HCT116 (cell line): ENCODE data around the gene EID1. TPM values are rescaled to one million over a fixed set of nuclear protein-coding genes. Genes with fewer than 3 reads are reported as not detected.

Experiments used
- ATAC-seq: fragments of 200-7000 bp; cut with Tn5 transposase; 2 replicates; pipeline ENCODE4 v1.9.1; 2020; ENCODE audit warnings: mild to moderate bottlenecking, moderate library complexity
- BruUV-seq: library from RNA; stranded (reverse); fragments of 400-500 nt; replicated peaks from 2 replicates; lab custom pipeline; 2021; lab: Mats Ljungman, UMichigan
- CTCF ChIA-PET: fragments of 300-600 bp; sonication (Branson Sonifier 250); formaldehyde crosslinking; loops from one replicate; lab custom pipeline; 2021; ENCODE audit warnings: antibody characterized with exemption; lab: Charles Lee
- POLR2A ChIA-PET: fragments of 300-600, 350-600 bp; sonication (Branson Sonifier 250); formaldehyde crosslinking; loops from one replicate; lab custom pipeline; 2021; ENCODE audit warnings: antibody characterized with exemption; lab: Charles Lee
- RAD21 ChIA-PET, 2 experiments: fragments of 300-600 bp; sonication (Branson Sonifier 250); formaldehyde crosslinking; loops; one replicate each; lab custom pipeline; 2023; ENCODE audit warnings: low total read pairs in 2 of 2; ENCODE audit not compliant: uncharacterized antibody in 2 of 2, unreplicated experiment in 2 of 2, low non-redundant PET in 1 of 2; lab: Charles Lee
- DNase-seq: peaks from one replicate; pipeline ENCODE4 v3.0.0-alpha.2; 2010; ENCODE audit warnings: low read depth, low spot score
- H2AFZ ChIP-seq: fragments of 200-600 bp; shearing (Covaris generic), sonication (generic); 2 replicates; pipeline ENCODE4 v1.6.1; 2017; ENCODE audit warnings: low read depth, mixed run types, mixed read lengths, antibody characterized with exemption, low read length; ENCODE audit not compliant: poor library complexity, severe bottlenecking
- H3K27ac ChIP-seq: 2 replicates; pipeline ENCODE4 v1.5.1; 2012; ENCODE audit warnings: low read depth, low read length
- H3K27me3 ChIP-seq: fragments of 200-600 bp; sonication (generic); 2 replicates; pipeline ENCODE4 v1.6.1; 2016; ENCODE audit warnings: mixed run types, low read length, mixed read lengths; ENCODE audit not compliant: insufficient read depth
- H3K36me3 ChIP-seq, 2 experiments: fragments of 200-500 bp in 1 of 2; fragments of 200-600 bp in 1 of 2; sonication (Bioruptor generic) in 1 of 2; sonication (generic) in 1 of 2; 2 replicates each; pipeline versions ENCODE4 v1.5.1 to v1.6.1; 2014 to 2016; ENCODE audit warnings: low read length in 2 of 2, inconsistent platforms in 1 of 2, mixed read lengths in 1 of 2, mixed run types in 1 of 2; ENCODE audit not compliant: insufficient read depth in 2 of 2, control insufficient read depth in 1 of 2
- H3K4me1 ChIP-seq, 2 experiments: fragments of 200-600 bp in 1 of 2; sonication (generic) in 1 of 2; 2 replicates each; pipeline versions ENCODE4 v1.5.1 to v1.6.1; 2012 to 2017; ENCODE audit warnings: low read length in 2 of 2, inconsistent platforms in 1 of 2, mild to moderate bottlenecking in 1 of 2, mixed read lengths in 1 of 2, mixed run types in 1 of 2, moderate library complexity in 1 of 2; ENCODE audit not compliant: insufficient read depth in 2 of 2, control insufficient read depth in 1 of 2
- H3K4me2 ChIP-seq: fragments of 200-600 bp; sonication (generic); 2 replicates; pipeline ENCODE4 v1.6.1; 2017; ENCODE audit warnings: mixed run types, low read length, mixed read lengths
- H3K4me3 ChIP-seq, 2 experiments: fragments of 200-600 bp in 1 of 2; sonication (generic) in 1 of 2; replicated peaks in 1 of 2; 2 replicates each; pipeline ENCODE4 v1.5.1; 2011 to 2016; ENCODE audit warnings: low read length in 2 of 2, control low read depth in 1 of 2, low read depth in 1 of 2, mild to moderate bottlenecking in 1 of 2, mixed read lengths in 1 of 2, mixed run types in 1 of 2
- H3K79me2 ChIP-seq: fragments of 200-600 bp; sonication (generic); 2 replicates; pipeline ENCODE4 v1.6.1; 2017; ENCODE audit warnings: mild to moderate bottlenecking, mixed run types, low read length, moderate library complexity, mixed read lengths; ENCODE audit not compliant: insufficient read depth
- H3K9ac ChIP-seq: fragments of 200-600 bp; sonication (generic); 2 replicates; pipeline ENCODE4 v1.6.1; 2016; ENCODE audit warnings: low read length, mixed read lengths
- H3K9me2 ChIP-seq: fragments of 200-600 bp; sonication (generic), shearing (Covaris generic); 2 replicates; pipeline ENCODE4 v1.6.1; 2017; ENCODE audit warnings: mixed run types, mild to moderate bottlenecking, moderate library complexity; ENCODE audit not compliant: insufficient read depth
- H3K9me3 ChIP-seq, 2 experiments: fragments of 200-500 bp in 1 of 2; fragments of 200-600 bp in 1 of 2; sonication (Bioruptor generic) in 1 of 2; sonication (generic) in 1 of 2; 2 replicates each; pipeline ENCODE4 v1.6.1; 2014 to 2017; ENCODE audit warnings: low read length in 2 of 2, mixed read lengths in 2 of 2, inconsistent platforms in 1 of 2, low read depth in 1 of 2, mild to moderate bottlenecking in 1 of 2, mixed run types in 1 of 2, moderate library complexity in 1 of 2; ENCODE audit not compliant: control insufficient read depth in 1 of 2, insufficient read depth in 1 of 2
- H4K20me1 ChIP-seq: fragments of 200-600 bp; sonication (generic), shearing (Covaris generic); 2 replicates; pipeline ENCODE4 v1.6.1; 2017; ENCODE audit warnings: mixed run types, mild to moderate bottlenecking, moderate library complexity; ENCODE audit not compliant: insufficient read depth
- ATF3 ChIP-seq: IDR thresholded peaks from 2 replicates; pipeline ENCODE4 v1.6.1; 2012
- CEBPB ChIP-seq: IDR thresholded peaks from 2 replicates; pipeline ENCODE4 v1.6.1; 2012; ENCODE audit warnings: low read depth
- CTCF ChIP-seq, 3 experiments: fragments of 200-600 bp in 1 of 3; sonication (generic) in 1 of 3; IDR thresholded peaks in 2 of 3; conservative IDR thresholded peaks in 1 of 3; 2 replicates each; pipeline ENCODE4 v1.5.1; 2012 to 2017; ENCODE audit warnings: low read depth in 2 of 3, low read length in 2 of 3, antibody characterized with exemption in 1 of 3, borderline replicate concordance in 1 of 3, control low read depth in 1 of 3, mild to moderate bottlenecking in 1 of 3, mixed read lengths in 1 of 3, mixed run types in 1 of 3, moderate library complexity in 1 of 3; ENCODE audit not compliant: insufficient read depth in 1 of 3
- EGR1 ChIP-seq: IDR thresholded peaks from 2 replicates; pipeline ENCODE4 v1.6.1; 2012; ENCODE audit warnings: low read depth
- ELF1 ChIP-seq: IDR thresholded peaks from 2 replicates; pipeline ENCODE4 v1.6.1; 2012; ENCODE audit warnings: low read depth, borderline replicate concordance
- EZH2phosphoT487 ChIP-seq: fragments of 200-600 bp; IDR thresholded peaks from 2 replicates; pipeline ENCODE4 v1.6.1; 2018; ENCODE audit warnings: antibody characterized with exemption, borderline replicate concordance
- FOSL1 ChIP-seq: IDR thresholded peaks from 2 replicates; pipeline ENCODE4 v1.6.1; 2012; ENCODE audit warnings: low read depth
- POLR2AphosphoS5 ChIP-seq: IDR thresholded peaks from 2 replicates; pipeline ENCODE4 v1.6.1; 2011; ENCODE audit warnings: mild to moderate bottlenecking, low read depth, low read length, moderate library complexity
- SIN3A ChIP-seq: IDR thresholded peaks from 2 replicates; pipeline ENCODE4 v1.6.1; 2012; ENCODE audit warnings: low read depth
- SRF ChIP-seq: IDR thresholded peaks from 2 replicates; pipeline ENCODE4 v1.6.1; 2012; ENCODE audit warnings: low read depth
- TCF7L2 ChIP-seq: IDR thresholded peaks from 2 replicates; pipeline ENCODE4 v1.7.0; 2011; ENCODE audit warnings: borderline replicate concordance, inconsistent platforms; ENCODE audit not compliant: insufficient read depth, insufficient read length; ENCODE audit errors: extremely low read depth
- intact Hi-C: fragments of 100-400 bp; cut with micrococcal nuclease; formaldehyde crosslinking; loops from 2 replicates; pipeline ENCODE4 v1.10.0; 2022
- total RNA-seq: library from RNA; stranded (reverse); gene quantifications from one replicate; pipeline ENCODE4 v1.2.1, GENCODE V29; 2021; ENCODE audit not compliant: unreplicated experiment
- TF ChIP-seq, protein P1 (sequence below): IDR thresholded peaks from 2 replicates; pipeline ENCODE4 v1.6.1; 2012
- TF ChIP-seq, protein P2 (sequence below): IDR thresholded peaks from 2 replicates; pipeline ENCODE4 v1.6.1; 2011; ENCODE audit warnings: mild to moderate bottlenecking, low read length, moderate library complexity; ENCODE audit not compliant: insufficient replicate concordance; ENCODE audit errors: extremely low read depth

Gene EID1
- total RNA-seq, 1 experiment from 2014 or later = 68.6 TPM

- BruUV-seq = no TSS peak
- H3K4me2 ChIP-seq = no peak overlapping the region
- intact Hi-C loops = no loop called here
- H3K9ac ChIP-seq = no peak overlapping the region
- H3K4me3 ChIP-seq = no peak overlapping the region
- RAD21 ChIA-PET = no interaction called here
- DNase-seq (no peak), ATAC-seq (no peak)
- H3K9me2 ChIP-seq = no peaks in the 10 kb centered on the region
- no peak overlapping the region for H3K27ac ChIP-seq
- TF ChIP-seq POLR2AphosphoS5 (no peak), CTCF (IDR thresholded peaks at IDR 0.05 in 2 of 3, conservative IDR thresholded peaks at IDR 0.05 in 1 of 3; ENCODE audit: borderline replicate concordance in 1 of 3, insufficient read depth in 1 of 3, low read depth in 2 of 3, low read length in 2 of 3) (no peak), EGR1 (no peak), TCF7L2 (no peak), ATF3 (no peak), EZH2phosphoT487 (no peak), SIN3A (no peak), FOSL1 (no peak)
- CTCF ChIA-PET = no interaction called here
- peaks cover 2 to 5% of the 10 kb centered on the region in 2 experiments; a peak in 2 of 4 replicates for H3K4me1 ChIP-seq
- H3K36me3 ChIP-seq = no peaks in the 10 kb centered on the region
- H3K27me3 ChIP-seq = no peaks in the 10 kb centered on the region
- H4K20me1 ChIP-seq = no peaks in the 10 kb centered on the region
- H2AFZ ChIP-seq = no peak overlapping the region
- H3K9me3 ChIP-seq = no peaks in the 10 kb centered on the region
- H3K79me2 ChIP-seq = no peaks in the 10 kb centered on the region
- POLR2A ChIA-PET = no interaction called here
Observed at GRCh38 chr15:48850648-48851047, 27.3 kb upstream of the EID1 start.

GRCh38 chr15:48851956-48852355 is 26.0 kb upstream of the EID1 start:
- Histone ChIP-seq H3K9ac (no peak overlapping the region), H3K36me3 (no peaks in the 10 kb centered on the region), H3K27ac (no peak overlapping the region), H3K4me2 (no peak overlapping the region), H3K9me2 (no peaks in the 10 kb centered on the region), H2AFZ (no peak overlapping the region), H3K4me3 (no peak overlapping the region), H3K79me2 (no peaks in the 10 kb centered on the region), H4K20me1 (no peaks in the 10 kb centered on the region), H3K9me3 (no peaks in the 10 kb centered on the region), H3K4me1 (peaks cover 8 to 12% of the 10 kb centered on the region in 2 experiments; a peak in 3 of 4 replicates), H3K27me3 (no peaks in the 10 kb centered on the region)
- intact Hi-C loops = no loop called here
- ChIA-PET RAD21 (no interaction called here), POLR2A (no interaction called here), CTCF (no interaction called here)
- ATAC-seq (no peak), DNase-seq (no peak)
- BruUV-seq = no TSS peak
- TF ChIP-seq CEBPB = no peak
- TF ChIP-seq SRF = no peak
- no peak for TF ChIP-seq EZH2phosphoT487
- TF ChIP-seq, protein P1, sequence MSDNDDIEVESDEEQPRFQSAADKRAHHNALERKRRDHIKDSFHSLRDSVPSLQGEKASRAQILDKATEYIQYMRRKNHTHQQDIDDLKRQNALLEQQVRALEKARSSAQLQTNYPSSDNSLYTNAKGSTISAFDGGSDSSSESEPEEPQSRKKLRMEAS = no peak
- no peak for TF ChIP-seq ELF1
- TF ChIP-seq EGR1 = no peak
- TF ChIP-seq, protein P2, sequence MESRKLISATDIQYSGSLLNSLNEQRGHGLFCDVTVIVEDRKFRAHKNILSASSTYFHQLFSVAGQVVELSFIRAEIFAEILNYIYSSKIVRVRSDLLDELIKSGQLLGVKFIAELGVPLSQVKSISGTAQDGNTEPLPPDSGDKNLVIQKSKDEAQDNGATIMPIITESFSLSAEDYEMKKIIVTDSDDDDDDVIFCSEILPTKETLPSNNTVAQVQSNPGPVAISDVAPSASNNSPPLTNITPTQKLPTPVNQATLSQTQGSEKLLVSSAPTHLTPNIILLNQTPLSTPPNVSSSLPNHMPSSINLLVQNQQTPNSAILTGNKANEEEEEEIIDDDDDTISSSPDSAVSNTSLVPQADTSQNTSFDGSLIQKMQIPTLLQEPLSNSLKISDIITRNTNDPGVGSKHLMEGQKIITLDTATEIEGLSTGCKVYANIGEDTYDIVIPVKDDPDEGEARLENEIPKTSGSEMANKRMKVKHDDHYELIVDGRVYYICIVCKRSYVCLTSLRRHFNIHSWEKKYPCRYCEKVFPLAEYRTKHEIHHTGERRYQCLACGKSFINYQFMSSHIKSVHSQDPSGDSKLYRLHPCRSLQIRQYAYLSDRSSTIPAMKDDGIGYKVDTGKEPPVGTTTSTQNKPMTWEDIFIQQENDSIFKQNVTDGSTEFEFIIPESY = no peak
- no peak for TF ChIP-seq SIN3A
- no peak for TF ChIP-seq CTCF (IDR thresholded peaks at IDR 0.05 in 2 of 3, conservative IDR thresholded peaks at IDR 0.05 in 1 of 3; ENCODE audit: borderline replicate concordance in 1 of 3, insufficient read depth in 1 of 3, low read depth in 2 of 3, low read length in 2 of 3)
- no peak for TF ChIP-seq TCF7L2
- TF ChIP-seq POLR2AphosphoS5 = no peak
